Activated CD8-positive, alpha-beta memory T cell treated with anti-CD3 and anti-CD28 coated beads for 36 hours (primary cell): ENCODE measurements around the gene TBC1D21. TPM values are rescaled to one million over a fixed set of nuclear protein-coding genes. Genes with fewer than 3 reads are reported as not detected.

Source experiments
- CTCF ChIA-PET: fragments of 350-600 bp; sonication (Branson Sonifier 250); formaldehyde crosslinking; loops from one replicate; lab custom pipeline; 2021; ENCODE audit warnings: antibody characterized with exemption; lab: Charles Lee
- POLR2A ChIA-PET: fragments of 350-600 bp; sonication (Branson Sonifier 250); formaldehyde crosslinking; loops from one replicate; lab custom pipeline; 2021; ENCODE audit warnings: antibody characterized with exemption; lab: Charles Lee
- total RNA-seq, 2 experiments: library from RNA; stranded (reverse); gene quantifications; one replicate each; pipeline ENCODE4 v1.2.3, GENCODE V29; 2021

TBC1D21 gene
- total RNA-seq, 2 experiments from 2014 or later = not detected

DNA sequence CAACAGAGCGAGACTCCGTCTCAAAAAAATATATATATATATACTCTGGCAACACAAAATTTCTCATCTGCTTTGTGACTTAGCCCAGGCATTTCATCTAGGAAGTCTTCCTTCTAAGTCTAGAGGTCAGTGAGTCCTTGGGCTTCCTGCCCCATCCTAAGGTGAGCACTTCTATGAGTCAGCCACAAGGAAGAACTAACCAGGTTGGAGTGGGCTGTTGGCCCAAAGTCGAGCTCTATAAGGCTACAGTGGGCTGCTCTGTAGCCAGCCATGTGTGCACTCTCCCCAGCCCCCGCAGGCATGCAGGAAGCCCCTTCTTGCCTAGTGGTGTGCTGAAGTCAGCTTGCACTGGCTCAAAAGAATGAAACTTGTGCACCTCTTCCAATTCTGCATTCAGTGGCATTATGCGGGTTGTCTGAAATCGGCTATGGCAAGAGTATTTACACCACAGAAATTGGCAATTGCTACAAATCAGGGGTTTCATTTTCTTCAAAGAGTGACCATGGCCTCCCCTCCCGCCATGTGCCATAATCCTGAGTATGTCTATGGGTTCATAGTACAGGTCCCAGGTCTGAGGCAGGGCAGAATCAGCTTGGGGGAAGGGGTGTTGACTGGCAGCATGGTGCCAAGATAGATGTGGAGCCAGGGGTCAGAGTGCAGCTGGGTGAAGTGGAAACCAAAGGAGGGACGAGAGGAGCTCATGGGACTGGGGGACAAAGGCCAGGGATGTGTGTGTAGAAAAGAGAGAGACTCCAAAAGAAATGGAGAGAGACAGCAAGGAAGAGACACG lies 30.9 kb downstream of the TBC1D21 start:
- ChIA-PET CTCF (interaction anchor here (1.5 kb wide), 1 partner anchor 30 kb away, joined by 3 read pairs; the partner anchor contains the start of gene TBC1D21), POLR2A (no interaction called here)

DNA sequence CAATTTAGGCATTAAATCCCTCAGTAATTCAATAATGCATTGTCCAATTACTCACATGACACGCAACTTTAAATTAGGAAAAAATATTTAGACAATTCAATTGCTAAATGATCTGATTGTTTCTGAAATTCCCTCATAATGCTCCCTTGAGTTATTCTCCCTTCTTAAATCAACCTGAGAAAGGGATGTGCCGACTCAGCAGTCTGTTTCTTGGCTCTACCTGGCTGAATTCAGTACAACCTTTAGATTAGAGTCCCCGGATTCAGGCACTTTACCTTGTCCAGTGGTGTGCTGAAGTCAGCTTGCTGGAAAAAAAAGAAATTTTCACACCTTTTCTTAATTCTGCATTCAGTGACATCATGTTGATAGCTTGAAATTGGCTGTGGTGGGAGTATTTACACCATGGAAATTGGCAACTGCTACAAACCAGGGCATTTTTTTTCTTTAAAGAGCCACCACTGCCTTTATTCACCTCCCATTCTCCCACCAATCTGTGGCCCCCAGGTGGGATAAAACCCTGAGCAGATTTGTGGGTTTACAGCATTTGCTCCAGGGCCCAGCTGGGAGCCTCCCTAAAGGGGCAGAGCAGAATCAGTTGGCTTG lies 32.0 kb downstream of the TBC1D21 start:
- ChIA-PET POLR2A (no interaction called here), CTCF (interaction anchor here (3.8 kb wide), 1 partner anchor 31 kb away, joined by 18 read pairs; the partner anchor contains the start of gene TBC1D21)

DNA sequence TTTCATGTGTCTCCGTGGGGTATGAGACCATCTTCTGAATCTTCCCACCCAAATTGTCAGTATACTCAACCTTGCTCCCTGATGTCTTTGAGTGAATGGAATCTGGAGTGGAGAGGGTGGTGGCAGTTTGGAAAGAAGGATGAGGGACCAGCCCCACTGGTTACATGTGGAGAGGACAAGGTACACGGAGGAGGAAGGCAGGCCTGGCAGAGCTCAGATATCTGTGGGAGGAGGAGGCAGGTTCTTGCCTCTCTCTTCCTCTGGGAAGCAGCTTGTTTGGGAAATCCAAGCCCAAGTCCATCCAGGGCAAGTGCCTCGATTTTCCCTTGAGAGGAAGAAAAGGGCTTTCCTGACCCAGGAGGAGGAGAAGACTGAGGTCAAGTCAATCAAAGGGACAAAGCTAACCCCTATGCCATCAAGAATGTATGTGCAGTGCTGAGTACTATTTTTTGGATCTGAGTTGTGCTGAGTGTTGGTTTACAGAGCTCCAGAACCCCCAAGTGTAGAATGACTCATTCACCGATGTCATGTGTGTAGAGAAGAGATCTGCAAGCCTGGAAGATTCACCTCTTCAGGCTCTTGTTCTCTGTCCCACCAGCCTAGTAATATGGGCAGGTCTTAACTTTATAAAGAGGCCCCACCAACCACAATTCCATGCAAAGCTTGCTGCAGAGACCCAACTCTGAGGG lies 33.1 kb downstream of the TBC1D21 start:
- CTCF ChIA-PET = interaction anchor here (1.5 to 3.8 kb wide), 3 partner anchors 12 to 32 kb away, joined by 5 to 18 read pairs (median 6); partner anchors contain the start of gene TBC1D21
- POLR2A ChIA-PET = no interaction called here

DNA sequence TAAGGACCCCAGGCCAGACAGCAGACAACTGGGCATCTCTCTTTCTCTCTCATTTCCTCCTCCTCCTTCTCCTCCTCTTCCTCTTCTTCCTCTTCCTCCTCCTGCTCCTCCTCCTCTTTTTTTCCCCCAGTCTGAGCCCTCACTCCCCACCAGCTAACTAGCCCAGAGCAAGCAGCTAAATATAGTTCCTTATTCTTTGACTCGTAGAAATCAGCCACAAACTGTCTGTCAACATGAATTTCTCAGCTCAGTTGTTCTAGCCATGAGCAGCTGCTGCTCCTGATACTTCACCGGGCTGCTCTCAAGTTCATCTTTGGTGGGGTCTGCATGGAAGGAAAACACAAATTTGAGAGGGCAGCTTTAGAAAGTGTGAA lies 33.7 kb downstream of the TBC1D21 start:
- ChIA-PET CTCF (interaction anchor here (1.5 to 3.8 kb wide), 3 partner anchors 13 to 32 kb away, joined by 5 to 18 read pairs (median 6); partner anchors contain the start of gene TBC1D21), POLR2A (no interaction called here)

DNA sequence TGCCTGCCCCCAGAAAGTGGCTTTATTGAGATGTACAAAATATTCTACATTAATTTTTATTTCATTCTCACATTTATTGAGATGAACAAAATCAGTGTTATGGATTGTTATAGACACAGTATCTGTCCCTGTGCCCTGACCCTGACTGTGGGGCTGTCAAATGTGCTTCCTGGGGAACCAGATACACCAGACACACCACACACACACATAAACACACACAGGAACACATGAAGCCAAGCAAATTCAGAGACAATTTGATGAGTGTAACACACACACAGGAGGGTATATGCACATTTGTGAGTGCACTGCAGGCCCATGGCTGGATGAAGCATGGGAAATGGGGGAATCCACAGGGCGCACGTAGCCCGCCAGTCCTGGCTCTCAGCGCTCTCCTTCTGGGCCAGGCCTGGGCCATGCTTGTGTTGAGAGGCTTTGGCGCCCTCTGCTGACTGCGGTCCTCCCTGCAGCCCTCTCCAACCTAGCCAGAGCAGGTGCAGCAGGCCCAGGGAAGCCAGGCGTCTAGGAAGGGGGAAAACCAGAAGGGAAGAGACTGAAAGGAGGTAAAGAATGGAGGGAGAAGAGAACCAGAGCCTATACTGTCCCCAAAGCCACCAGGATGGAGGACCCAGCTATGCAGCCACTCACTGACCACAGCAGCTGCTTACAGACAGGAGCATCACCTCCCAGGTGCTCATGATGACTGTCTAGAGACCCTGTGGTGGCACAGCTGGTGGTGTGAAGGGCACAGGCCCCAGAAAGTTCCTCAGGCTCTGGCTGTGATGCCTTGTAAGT lies 34.9 kb downstream of the TBC1D21 start:
- POLR2A ChIA-PET = no interaction called here
- CTCF ChIA-PET = interaction anchor here (1.5 to 3.8 kb wide), 4 partner anchors 10 to 34 kb away, joined by 4 to 18 read pairs (median 5); partner anchors contain the start of gene TBC1D21

DNA sequence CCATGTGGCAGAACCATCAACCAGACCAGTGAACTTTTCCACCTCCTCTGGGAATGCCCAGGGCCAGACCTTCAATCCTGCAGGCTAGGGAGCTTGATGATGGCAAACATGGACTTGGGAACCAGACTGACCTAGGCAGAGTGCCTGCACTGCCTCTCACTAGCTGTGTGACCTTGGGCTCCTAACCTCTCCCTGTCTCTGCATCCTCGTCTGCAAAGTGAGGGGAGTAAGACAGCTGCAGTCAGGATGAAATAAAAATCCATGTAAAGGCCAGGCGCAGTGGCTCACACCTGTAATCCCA lies 35.4 kb downstream of the TBC1D21 start:
- CTCF ChIA-PET = interaction anchor here (1.5 to 3.8 kb wide), 3 partner anchors 11 to 34 kb away, joined by 4 to 18 read pairs (median 5); partner anchors contain the start of gene TBC1D21
- POLR2A ChIA-PET = no interaction called here

DNA sequence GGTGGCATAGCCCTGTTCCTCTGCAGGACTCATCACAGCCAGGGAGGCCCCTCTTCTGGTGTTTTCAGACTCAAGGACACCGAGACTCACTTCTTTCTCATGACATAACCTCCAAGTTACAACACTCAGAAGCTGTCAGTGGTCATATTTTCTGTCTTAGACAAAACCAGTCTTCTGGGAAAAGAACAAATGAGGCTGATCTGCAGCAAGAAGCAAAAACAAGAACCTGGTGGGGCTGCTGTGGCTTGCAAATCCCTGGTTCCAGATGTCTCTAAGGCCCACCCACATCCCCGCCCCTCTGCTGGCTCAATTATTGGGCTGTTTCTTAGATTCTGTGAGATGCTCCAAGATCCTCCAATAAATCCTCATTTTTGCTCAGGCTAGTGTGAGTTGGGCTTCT lies 36.3 kb downstream of the TBC1D21 start:
- ChIA-PET POLR2A (no interaction called here), CTCF (interaction anchor here (0.7 to 1.6 kb wide), 4 partner anchors 10 to 50 kb away, joined by 3 to 5 read pairs (median 4); no protein-coding TSS in a partner anchor)

DNA sequence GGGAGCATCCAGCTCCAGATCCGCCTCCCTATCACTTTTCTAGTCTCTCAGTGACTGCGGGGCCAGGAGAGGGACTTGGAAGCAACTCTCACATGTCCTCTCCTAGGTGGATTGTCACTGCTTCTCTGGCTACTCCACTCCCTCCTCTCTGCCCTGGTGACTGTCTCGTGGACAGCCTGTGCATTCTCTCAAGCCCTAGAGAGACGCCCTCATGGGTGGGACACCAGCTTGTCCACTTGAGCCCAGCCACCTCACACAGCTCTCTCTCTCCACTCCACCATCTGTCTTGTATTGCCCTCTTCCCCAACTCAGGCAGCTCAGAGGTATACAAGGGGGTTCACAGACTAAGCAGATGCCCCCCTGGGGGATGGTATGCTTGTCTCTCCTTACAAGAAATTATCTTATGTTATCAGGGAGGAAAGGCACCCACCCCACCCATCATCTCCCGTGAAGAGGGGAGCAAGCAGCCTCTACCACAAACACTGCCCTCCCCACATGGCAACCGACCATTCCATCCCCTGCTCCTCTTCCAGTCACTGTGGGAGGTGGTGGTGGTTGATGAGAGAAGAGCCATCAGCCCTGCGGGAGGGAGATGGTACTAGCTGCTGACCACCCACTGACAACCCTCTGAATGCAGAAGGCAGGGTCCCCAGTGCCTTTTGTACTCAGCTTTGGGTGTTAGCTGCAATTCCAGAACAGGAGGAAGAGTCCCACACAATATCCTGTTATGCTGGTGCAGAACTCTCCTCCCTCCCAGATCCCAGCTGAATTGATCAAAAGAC lies 37.3 kb downstream of the TBC1D21 start:
- ChIA-PET CTCF (interaction anchor here (1.0 to 1.7 kb wide), 2 partner anchors 9 to 37 kb away, joined by 3 to 6 read pairs; no protein-coding TSS in a partner anchor), POLR2A (no interaction called here)

DNA sequence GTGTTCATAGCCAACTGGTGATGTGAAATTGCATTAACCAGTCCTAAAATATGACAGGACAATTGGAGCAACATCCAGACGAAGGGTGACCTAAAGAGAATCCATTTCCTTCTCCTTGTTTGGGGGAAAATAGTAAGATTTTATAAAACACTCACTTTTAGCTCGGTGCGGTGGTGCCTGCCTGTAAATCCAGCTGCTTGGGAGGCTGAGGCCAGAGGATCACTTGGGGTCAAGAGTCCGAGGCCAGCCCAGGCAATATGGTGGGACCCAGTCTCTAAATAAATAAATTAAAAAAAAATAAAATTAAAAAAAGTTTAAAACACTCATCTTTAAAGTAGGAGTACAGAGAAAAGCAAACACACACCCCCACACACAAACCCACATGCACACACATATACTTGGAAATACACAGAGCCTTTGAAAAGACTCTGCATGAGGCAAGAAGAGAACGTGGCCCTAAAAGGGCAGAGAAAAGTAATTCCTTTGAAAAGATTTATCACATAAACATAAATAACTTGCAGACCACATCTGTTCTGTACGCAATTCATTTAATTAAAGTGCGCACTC lies 38.7 kb downstream of the TBC1D21 start:
- ChIA-PET POLR2A (no interaction called here), CTCF (interaction anchor here (1.3 to 1.7 kb wide), 2 partner anchors 16 to 38 kb away, joined by 3 to 6 read pairs; no protein-coding TSS in a partner anchor)

DNA sequence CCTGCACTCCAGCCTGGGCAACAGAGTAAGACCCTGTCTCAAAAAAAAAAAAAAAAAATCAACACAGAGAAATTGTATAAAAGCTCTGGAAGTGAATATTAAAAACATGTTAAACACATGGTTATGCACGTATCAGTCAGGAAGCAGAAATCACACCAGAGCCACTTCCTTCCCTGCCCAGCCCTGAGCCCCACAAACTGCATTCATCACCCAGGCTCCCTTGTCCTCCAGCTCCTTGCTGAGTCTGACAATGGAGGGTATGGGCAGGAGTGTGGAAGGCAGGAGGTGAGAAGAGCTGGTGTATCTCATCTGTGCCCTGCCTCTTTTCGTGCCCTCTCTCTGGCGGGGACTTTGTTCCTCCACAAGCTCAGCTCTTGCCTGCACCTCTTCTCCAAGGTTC lies 40.8 kb downstream of the TBC1D21 start:
- CTCF ChIA-PET = interaction anchor here (0.6 to 0.7 kb wide), 2 partner anchors 14 to 367 kb away, joined by 3 read pairs; no protein-coding TSS in a partner anchor
- POLR2A ChIA-PET = no interaction called here

DNA sequence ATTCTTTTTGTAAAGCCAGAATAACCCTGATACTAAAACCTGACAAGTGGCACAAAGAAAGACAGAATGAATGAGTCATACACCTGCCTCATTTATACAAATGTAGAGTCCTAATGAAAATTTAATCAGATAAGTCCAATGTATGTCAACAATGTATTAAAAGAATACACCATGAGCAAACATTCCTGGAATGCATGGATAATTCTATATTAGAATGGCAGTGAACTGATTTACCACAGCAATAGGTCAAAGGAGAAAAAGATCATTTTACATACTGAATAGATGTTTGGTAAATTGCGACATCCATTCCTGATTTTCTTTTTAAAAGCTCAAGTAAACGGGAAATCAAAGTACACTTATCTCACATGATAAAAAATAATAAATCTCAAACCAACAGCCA lies 41.7 kb downstream of the TBC1D21 start:
- ChIA-PET POLR2A (no interaction called here), CTCF (no interaction called here)

DNA sequence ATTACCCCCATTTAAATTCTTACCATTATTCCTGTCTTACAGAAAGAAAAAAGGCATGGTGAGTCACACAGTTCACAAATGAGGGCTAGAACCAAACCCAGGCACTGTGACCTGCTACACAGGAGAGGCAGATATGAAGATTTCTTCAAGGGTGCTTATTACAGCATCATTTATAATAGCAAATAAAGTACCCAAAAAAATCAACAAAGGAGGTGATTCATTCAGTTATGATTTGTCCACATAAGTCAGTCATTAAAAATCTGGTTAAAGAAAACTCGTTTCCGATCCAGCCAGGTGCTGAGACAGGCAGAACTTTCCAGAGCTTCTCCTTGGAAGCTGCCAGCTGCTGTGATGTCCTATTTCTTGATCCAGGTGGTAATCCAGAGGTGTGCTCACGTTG lies 45.4 kb downstream of the TBC1D21 start:
- POLR2A ChIA-PET = no interaction called here

DNA sequence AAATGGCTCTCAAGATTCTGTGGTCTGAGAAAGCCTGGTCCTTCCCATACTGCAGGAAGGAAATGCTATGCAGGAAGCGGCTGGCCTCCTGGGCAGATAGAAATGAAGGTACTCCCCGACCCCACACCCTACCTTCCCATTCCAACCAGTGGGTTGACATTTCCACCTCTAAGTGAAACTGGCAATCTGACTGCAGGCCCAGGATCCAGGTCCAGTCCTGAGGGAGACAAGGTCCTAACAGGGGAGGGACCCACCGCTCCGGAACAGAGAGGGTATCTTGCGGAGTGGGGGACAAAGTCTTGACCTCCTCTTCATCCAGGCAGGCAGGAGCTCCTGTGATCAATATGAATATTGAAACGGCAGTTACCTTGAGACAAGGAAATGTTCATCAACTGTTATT lies 46.3 kb downstream of the TBC1D21 start:
- ChIA-PET POLR2A (no interaction called here), CTCF (interaction anchor here (1.1 kb wide), 1 partner anchor 9 kb away, joined by 3 read pairs; no protein-coding TSS in a partner anchor)

More for the DNA sequence above, 45.4 kb downstream of the TBC1D21 start:
- CTCF ChIA-PET = no interaction called here

DNA sequence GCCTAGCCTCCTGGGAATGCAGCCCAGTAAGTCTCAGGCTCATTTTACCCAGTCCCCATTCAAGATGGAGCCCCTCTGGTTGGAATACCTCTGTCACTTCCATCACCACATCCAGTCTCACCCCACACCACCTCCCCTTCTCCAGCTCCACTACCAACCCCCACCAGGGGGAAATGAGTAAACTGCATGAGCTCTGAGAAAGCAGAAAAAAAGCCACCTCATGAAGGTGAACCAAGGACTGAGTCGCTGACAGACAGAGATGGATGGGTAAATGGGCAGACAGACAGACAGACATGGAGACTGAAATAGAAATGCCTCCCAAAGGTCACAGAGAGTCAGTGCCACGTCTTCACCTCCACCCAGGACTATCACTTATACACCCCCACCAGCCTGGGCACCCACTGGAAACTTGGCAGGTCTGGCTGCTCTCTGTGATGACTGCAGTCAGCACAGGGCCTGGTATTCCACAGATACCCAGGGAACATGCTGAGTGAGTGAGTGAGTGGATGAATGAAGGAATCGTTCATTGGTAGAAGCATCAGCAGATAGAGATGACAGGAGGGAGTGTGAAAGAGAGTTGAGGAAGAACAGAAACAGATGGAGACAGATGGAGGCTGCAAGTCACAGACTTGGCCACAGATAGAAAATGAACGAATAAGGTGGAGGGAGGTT lies 48.0 kb downstream of the TBC1D21 start:
- POLR2A ChIA-PET = interaction anchor here (0.7 kb wide), 1 partner anchor 100 kb away, joined by 5 read pairs; no protein-coding TSS in a partner anchor
- CTCF ChIA-PET = no interaction called here

DNA sequence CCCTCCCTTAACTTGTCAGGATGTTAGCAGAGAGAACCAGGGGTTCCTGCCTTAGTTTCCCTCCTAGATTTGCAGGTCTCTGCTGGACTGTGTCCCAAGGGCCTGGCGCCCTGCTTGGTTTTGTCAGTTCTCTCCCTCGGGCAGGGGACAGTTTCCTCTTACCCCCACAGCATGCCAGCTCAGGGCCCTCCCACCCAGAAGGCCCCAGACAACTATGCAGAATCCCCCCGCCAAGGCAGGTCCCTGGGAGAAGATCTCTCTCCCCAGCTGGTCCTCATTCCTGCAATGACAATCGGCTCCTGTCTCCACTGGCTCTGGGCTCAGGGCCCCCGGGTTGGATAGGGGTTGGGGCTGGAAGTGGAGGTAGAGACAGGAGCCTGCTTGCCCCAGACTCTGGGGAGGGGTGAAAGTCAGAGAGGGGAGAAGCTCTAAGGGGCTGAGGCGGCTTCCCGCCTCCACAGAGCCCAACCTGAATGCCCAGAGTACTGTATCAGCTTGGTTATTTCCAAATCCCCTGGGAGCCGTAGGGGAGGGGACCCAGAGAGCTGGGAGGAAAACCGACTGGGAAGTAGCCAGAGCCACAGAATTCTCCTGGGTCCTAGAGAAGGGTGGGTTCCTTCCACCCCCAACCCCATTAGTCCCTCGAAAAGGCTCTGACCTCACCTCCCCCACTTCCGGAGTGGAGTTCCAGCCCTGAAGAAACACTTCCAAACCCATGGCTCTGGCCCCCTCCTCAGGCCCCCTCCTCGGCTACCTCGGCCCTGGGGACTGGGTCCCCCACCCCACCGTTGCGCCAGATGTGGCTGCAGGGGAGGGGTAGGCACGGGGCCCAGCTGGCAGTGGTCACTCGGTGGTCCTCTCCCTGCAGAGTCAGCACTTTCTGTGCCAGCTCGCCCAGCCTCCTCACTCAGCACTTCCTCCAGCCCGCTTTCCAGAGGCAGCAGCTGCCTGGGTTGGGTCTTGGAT lies 49.1 kb downstream of the TBC1D21 start:
- CTCF ChIA-PET = interaction anchor here (1.6 kb wide), 1 partner anchor 25 kb away, joined by 6 read pairs; no protein-coding TSS in a partner anchor
- POLR2A ChIA-PET = no interaction called here

DNA sequence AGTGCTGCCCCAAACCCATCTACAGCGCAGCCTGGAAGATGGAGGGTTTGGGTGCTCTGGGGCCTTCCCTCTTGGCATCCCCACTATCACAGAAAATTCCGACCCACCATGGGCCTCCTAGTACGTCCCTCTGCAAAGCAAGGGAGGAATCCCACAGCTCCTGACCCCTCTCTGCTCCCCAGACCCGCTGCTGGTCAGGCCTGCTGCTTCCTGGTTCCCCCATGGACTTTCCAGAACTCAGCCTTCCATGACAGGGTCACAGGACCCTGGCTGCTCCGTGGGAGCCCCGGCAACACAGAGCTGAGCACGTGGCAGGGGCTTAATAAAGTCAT lies 49.8 kb downstream of the TBC1D21 start:
- ChIA-PET CTCF (interaction anchor here (1.4 to 1.6 kb wide), 2 partner anchors 26 to 41 kb away, joined by 4 to 6 read pairs; no protein-coding TSS in a partner anchor), POLR2A (no interaction called here)
